HG03469 (cell line): Measurements from ENCODE around the gene PLN.

Experiments
- ATAC-seq: cut with Tn5 transposase; IDR thresholded peaks from one replicate; pipeline ENCODE4 v1.9.1; 2021; ENCODE audit warnings: mild to moderate bottlenecking, moderate library complexity, moderate number of reproducible peaks; ENCODE audit not compliant: unreplicated experiment

The PLN gene

DNA sequence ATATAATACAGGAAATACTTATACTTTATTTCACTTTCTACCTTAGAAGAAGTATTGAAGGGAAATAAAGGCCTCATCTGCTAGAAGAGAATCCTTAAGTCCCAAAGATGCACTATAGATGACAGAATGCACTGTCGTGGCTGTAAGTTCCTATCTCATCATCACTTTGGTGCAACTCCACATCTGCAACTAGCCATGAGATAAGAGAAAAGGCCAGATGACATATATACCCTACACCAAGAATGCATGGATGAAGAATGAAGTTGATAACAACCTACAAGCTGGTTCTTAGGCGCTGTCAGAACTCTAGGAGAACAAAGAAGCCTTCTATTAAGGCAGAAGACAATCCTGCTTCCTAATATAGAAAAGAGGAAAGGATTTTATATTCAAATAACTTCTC is 11.6 kb upstream of the PLN start:
- no peak for ATAC-seq

DNA sequence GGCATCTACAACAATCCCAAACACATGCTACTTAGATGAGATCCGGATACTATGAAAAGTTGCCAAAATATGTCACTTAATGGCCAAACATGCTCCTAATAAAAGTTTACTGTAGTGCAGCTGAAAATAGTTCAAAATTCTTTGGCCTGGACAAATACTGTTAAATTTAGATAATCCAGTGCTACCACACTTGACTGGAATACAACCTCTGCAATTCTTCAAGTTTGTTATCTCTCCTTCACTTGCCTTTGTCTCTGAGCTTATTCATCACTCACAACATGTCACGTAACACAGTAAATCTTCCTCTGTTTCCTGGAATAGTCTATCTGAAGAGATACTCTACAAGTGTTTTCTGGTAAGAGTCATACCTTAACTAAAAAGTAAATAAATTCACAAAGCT is 10.5 kb upstream of the PLN start:
- ATAC-seq = no peak

DNA sequence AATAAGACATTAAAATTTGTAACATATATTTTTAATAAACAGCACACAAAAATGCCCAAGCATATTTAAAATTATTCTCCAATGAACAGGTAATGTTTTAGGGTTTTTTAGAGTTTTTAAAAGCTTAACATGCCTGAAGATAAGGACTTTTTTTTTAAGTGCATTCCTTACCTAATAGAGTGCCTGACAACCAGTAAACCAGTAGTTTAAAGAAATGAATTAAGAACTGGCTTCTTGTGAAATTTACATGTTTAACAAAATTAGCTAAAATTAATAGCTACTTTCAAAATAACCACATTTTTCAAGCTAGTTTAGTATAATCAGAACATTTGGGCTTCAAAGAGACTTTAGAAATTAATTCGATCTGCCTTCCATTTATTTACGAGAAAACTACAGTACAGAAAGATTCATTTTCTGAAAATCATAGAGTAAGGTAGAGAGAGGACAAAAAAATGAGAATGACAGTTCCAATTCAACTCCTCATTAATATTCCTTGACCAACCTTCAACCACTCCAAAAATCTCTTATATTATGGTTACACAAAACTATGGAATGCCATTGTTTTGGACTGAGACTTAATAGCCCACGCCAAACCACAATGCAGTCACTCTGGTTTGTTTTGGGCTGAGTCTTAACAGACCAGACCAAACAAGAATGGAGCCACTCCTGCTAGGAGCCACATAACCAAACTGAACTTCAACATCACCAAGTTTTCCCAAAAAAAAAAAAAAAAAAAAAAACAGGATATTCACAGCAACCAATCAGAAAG is 5.7 kb upstream of the PLN start:
- ATAC-seq = no peak

DNA sequence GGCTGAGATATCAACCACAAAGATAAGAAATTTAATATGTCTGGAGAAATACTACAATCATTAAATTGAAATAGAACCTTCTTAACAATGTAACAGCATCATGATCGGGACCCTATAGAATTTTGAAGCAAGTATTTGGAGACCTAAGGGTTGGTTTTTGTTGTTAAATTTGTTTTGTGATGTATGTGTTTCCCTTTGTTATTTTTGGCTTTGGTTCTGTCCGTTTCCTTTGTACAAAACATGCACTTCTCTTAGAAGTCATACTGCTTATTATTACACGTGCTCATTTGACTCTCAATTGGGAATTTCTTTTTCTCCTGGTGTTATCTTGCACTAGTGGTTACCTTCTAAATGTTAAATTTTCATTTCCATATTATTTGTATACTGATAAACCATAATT is 4.0 kb upstream of the PLN start:
- ATAC-seq = no peak

DNA sequence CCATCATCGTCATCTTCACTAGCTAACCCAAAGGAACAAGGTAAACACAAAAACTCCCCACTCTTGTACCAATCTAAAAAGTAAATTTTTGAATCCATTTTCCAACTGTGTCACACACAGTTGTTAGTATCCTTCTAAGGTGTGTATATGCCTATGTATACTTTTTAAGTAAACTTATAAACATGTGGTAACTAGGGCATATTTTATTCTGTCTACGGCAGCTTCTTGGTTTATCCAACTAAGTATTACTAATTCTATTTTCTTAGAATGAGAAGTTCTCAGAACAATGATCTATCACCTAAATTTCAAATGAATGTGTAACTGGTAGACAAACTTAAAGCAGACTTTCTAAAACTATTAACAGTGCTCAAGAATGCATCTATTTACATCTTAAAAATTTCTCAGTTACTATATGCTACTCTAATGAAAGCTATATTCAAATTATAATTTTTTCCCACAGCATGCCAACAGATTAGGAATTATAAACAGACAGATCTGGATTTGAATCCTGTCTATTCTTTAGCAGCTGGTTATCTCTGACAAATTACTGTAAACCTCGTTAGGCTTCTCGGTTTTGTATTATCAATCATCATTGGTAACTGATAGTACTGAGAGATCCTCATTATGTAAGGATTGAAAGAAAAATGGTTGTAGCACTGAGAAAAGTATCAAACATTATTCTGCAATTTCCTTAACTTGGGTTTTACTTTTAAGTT is 1.8 kb upstream of the PLN start:
- ATAC-seq = no peak

DNA sequence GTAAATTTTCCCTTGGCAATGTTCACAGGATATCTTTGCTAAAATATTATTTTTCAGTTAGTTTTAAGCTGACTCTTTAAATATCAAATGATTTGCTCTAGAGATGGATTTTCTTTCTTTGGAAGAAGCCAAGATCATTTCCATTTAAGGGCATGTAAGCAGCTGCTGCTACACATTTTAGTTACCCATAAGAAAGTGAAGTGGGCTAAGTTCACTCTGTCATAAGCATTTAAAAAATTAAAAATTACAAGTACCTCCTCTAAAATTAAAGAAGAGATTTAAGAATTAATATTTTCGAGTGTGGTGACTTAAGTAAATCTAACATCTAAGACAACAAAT is 1.2 kb upstream of the PLN start:
- no peak for ATAC-seq

DNA sequence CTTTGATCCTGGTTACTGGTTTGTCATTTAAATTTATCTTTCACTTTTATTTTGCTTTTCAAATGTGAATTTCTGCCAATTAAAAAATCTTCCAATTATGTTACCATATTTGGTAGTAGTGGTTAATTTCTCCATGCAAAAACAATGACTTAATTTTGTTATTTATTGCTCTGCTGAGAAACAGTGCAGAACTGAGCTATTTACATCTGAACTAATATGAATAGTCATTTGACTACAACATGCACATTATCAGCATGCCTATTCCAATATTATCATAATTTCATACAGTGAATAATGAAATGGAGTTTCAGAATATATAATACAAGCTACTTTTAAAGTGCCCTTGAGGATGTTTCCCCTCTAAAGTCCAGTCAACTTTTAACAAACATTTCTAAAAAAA is 517 bp downstream of the PLN start:
- ATAC-seq = no peak

DNA sequence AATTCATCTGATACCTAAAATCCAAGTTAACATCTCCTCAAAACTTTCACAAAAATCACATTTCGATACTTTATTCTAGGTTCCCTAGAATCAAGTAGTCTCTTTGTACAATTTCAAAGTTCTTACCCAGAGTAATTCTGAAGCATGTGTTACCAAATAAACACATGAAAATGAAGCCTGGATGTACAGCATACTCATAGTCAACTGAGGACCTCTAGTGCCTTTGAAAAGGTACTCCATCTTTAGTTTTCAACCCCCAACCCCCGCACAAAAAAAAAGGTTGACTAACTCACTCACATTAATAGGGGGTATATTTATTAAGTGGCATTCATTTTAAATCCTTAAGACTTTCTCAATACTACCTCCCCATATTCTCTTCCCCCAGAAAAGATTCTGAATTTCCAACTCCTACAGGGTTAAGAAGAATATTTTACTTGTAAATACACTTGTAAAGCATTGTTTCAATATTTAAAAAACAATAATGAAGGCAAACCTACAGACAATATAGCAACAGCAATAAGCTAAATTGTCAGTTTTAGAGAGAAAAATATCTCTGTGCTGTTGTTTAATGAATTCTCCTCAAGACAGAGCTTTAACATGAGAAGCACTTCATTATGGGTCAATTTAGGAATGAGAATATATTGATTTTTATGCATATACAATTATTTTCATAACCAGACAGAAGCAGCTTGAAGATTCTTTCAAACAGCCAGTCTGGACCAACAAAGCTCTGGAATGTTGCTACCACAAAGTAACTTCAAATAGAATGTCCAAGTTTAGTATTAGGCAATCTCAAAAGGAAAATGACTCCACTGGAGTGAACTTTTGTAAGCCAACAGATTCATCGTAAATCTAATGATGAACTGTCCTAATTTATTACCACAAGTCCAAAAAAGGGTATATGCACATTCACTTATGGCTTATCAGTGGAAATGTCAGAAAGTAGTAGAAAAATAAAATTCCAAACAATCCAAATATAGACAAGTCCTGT is 3.3 kb downstream of the PLN start:
- peak; percentile 89 for ATAC-seq

DNA sequence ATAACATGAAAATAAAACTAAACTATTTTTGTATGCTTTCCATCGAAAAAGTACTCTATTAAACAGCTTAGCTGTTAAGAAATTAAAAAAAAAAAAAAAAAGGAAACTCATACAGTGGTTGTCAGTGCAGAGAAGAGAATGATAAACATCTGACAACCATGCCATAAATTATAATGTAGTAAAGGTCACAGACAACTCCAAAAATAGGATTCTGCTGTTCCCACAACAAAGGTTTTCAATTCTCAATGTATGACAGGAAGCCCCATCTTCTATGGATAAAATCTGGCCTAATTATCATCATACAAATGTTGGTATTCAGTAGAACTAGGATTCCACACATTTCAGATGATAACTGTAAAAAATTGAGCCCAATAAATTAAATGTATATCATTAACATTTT is 5.0 kb downstream of the PLN start:
- ATAC-seq = no peak

DNA sequence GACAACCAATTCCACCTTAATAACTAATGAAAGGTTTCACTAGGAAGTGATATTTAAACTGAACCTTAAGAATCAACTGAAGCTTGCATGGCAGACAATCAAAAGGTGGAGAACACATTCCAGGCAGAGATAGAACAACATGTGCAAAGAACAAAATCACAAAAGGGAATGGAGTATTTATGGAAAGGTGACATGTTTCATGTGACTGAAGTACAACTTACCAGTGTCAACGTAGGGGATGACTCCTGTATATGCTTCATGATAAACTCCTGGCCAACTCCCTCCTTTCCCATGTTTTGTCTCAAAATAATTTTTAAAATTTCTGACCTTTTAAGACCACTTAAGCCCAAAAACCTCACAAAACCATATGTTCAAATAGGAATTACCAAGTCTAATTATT is 6.6 kb downstream of the PLN start:
- no peak for ATAC-seq

DNA sequence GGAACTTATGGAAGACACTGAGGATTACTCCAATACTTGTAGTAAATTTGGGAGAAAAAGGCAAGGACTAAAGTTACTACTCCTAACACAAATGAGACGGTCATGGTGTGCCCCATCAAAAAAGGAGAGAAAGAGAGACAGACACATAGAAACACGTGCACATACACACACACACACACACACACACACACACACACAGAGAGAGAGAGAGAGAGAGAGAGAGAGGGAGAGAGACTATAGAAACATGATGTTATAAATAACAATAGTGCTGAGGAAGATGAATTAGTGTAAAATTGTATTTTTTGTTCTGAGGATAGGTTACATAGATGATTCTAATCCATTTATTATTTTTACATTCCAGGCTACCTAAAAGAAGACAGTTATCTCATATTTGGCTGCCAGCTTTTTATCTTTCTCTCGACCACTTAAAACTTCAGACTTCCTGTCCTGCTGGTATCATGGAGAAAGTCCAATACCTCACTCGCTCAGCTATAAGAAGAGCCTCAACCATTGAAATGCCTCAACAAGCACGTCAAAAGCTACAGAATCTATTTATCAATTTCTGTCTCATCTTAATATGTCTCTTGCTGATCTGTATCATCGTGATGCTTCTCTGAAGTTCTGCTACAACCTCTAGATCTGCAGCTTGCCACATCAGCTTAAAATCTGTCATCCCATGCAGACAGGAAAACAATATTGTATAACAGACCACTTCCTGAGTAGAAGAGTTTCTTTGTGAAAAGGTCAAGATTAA is 10.5 kb downstream of the PLN start:
- ATAC-seq = no peak

DNA sequence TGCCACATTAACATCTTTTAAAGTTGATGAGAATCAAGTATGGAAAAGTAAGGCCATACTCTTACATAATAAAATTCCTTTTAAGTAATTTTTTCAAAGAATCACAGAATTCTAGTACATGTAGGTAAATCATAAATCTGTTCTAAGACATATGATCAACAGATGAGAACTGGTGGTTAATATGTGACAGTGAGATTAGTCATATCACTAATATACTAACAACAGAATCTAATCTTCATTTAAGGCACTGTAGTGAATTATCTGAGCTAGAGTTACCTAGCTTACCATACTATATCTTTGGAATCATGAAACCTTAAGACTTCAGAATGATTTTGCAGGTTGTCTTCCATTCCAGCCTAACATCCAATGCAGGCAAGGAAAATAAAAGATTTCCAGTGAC is 11.6 kb downstream of the PLN start:
- ATAC-seq = peak; percentile 60

DNA sequence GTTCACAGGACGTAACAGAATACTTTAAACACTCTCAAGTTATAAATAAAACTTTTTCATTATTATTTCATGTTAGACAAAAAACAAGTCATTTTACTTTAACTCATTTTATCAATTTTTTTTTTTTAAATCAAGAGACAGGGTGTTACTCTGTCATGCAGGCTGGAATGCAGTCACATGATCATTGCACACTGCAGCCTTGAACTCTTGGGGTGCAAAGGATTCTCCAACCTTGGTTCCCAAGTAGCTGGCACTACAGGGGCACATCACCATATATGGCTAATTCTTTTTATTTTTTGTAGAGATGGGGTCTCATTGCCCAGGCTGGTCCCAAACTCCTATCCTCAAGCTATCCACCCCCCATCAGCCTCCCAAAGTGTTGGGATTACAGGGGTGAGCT is 14.2 kb downstream of the PLN start:
- ATAC-seq = no peak

DNA sequence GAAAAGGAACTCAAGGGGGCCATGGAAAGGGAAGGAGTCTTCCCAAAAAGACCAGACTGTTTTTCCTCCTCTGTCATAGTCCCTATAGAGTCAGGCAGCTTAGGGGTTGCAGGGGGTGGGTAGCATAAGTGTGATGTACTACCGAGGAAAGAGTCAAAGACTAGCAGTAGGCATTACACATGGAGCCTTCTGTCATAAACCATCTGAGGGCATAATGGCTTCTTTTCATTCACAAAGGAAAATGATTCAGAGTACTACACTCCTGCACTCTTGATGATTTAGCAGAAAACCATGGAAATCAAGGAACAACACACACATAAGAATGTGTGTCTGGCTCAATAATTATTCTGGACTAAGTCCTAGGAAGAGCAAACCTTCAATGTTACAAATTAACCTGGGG is 14.9 kb downstream of the PLN start:
- no peak for ATAC-seq

DNA sequence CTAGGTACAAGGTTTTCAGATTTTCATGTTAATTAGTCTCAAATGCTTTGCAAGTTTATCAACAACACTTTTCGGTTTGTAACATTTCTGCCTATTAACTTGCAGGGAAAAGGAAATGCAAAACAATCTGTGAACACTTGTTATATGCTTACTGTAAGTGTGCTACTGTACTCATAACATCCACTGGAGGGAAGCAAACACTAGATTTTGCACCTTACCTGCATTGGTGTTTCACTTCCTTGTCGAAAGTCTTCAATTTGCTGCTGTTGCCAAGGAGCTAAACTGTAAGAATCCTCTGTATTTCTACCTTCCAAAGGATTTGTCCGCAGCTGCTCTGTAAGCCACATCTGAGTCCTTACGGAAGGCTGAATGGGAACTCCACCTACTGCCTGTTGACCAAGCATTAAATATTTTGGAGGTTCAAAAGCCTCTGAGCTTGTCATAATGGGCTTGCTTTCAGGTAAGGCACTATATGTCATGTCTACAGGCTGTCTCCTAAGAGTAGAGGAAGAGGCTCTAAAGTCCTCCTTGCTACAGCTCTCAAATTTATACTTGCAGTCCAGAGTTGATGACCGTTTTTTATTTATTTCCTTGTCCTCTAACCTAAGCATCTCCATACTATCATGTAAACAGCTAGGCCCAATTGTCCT is 17.3 kb downstream of the PLN start:
- ATAC-seq = peak; percentile 99

DNA sequence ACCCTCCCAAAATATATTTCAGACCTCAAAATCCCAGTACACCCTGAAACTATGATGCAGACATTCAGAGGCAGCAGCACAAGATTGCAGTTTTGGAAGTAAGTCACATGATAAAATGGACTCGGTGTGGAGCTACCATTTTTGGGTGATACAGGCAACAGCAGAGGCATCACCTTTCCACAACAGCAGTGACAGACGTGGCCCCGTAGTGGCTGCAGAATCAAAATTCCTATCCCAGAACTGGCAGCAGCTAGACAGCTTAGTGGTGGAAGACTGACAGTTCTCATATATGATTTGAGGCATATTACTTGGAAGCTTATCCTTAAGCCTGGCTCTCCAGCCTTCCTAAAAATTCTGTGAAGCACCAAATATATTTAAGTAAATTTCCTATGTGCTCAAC is 19.9 kb downstream of the PLN start:
- ATAC-seq = no peak

DNA sequence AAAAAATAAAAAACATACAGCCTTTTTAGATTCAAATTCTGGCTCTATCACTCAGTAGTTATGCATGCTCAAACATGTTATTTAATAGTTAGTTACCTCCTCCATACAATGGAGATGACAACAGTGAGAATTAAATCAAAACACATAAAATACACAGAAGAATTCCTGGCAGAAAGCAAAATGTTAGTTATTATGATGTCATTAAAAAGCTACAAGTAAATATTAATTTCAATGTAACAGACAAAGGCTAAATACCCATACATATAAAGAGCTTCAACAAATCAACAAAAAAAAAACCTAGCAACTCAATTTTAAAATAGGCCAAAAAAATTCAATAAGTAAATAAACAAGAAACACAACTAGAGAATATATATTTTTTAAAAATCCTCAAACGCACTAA is 21.4 kb downstream of the PLN start:
- no peak for ATAC-seq

DNA sequence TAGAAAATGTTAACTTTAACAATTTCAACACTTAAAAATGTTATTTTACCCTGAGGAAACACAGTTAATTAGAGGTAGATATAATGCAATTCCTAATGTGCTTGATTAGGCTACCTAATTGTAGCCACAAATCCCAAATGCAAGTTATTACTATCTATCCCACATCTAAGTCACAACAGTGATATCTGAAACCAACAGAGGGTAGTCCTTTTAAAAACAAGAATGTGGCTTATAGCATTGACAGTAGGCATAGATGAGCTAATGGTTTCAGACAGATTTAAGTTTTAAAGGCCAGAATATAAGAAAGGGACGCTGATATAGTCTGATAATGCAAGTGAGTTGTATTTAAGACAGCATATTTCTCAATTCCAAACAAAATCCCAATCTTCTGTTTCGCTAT is 23.0 kb downstream of the PLN start:
- no peak for ATAC-seq

DNA sequence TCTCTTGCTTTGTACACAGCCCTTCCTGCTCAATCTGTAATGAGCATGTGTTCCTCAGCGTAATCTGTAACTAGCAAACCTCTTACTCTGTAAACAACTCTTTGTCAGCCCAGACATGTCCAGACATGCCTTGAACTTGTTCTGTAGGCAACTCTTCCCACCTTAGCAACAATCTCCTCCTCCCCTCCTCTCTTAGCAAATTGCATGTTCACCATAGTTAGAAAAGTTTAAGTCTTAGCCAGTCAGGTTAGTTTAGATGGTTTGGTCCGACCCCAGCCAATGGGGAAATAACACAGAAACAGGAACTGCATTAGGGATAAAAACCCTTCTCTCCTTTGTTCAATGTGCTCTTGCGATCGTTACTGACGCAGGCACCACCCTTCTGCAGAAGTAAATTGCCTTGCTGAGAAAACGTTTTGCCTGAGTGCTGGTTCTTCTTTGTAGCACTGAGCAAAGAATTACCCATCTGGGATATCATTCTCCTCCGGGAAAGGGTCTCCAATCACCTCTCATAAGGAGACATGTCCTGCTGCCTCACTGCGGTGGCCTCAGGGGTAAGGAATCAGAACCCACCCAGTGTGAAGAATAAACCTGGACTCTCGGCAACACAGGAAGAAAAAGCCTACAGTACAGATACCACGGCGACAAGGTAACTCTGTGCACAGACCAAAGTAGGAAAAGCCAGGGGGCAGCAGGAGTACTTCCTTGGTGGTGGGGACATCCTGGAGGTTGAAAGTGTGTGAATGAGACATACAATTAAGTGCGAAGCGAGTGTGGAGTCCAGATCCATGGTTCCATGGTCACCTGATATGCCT is 26.2 kb downstream of the PLN start:
- ATAC-seq = no peak

DNA sequence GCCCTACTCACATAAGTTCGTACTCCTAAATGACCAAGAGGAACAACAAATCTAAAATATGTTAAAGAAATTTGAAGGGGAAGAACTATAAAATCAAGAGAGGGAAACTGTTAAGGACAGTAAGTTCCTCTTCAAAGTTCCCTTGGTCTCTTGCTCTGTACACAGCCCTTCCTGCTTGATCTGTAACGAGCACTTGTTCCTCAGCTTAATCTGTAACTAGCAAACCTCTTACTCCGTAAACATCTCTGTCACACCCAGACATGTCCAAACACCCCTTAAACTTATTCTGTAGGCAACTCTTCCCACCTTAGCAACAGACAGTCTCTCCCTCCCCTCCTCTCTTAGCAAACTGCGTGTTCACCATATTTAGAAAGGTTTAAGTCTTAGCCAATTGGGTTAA is 29.9 kb downstream of the PLN start:
- ATAC-seq = no peak
